ENCODE data around the gene PBX3. TPM values are rescaled to one million over a fixed set of nuclear protein-coding genes. Genes with fewer than 3 reads are reported as not detected.

The PBX3 gene
- total and polyA plus RNA-seq, 10 of the 15 experiments (the other 5 are each of a cell fraction or from before 2014, with no cell fraction given): 6.7 to 146 (median 22.2) TPM

GRCh38 chr9:125739436-125739835 lies 7.7 kb upstream of the PBX3 start:
- ATAC-seq (no peak), DNase-seq (ENCODE audit: low read depth, low spot score) (no peak), FAIRE-seq (no peak)
- H3K36me3 ChIP-seq (ENCODE audit: control insufficient read depth in 2 of 2, insufficient read depth in 2 of 2, low read length in 1 of 2): no peaks in the 10 kb centered on the region
- no peak overlapping the region for H3K4me2 ChIP-seq (ENCODE audit: control insufficient read depth, insufficient read depth)
- POLR2A ChIA-PET: no interaction called here
- 83% methylated on average over 3 of the region's 3 CpGs for WGBS (ENCODE audit: insufficient coverage, insufficient replicate concordance, low lambda C conversion rate, missing lambda C conversion rate)
- no peaks in the 10 kb centered on the region for H4K20me1 ChIP-seq (ENCODE audit: control insufficient read depth, insufficient read depth)
- no peaks in the 10 kb centered on the region for H3K4me1 ChIP-seq (ENCODE audit: control insufficient read depth, insufficient read depth, low read length)
- CTCF ChIA-PET: no interaction called here
- no peak overlapping the region for H3K4me3 ChIP-seq
- H3K27ac ChIP-seq (ENCODE audit: control insufficient read depth, insufficient read depth): no peak overlapping the region
- RAD21 ChIA-PET (ENCODE audit: unreplicated experiment): interaction anchor here (1.1 to 1.3 kb wide), 2 partner anchors 66 to 181 kb away, joined by 3 to 4 read pairs; no protein-coding TSS in a partner anchor
- SMC1A ChIA-PET (ENCODE audit: uncharacterized antibody, unreplicated experiment): interaction anchor here (0.9 kb wide), 1 partner anchor 126 kb away, joined by 3 read pairs; no protein-coding TSS in a partner anchor
- H2AFZ ChIP-seq (ENCODE audit: control insufficient read depth, low read depth, low read length): no peak overlapping the region
- H3K79me2 ChIP-seq (ENCODE audit: control insufficient read depth, insufficient read depth, low read length): no peaks in the 10 kb centered on the region
- no peaks in the 10 kb centered on the region for H3K27me3 ChIP-seq (replicated peaks in 1 of 2; ENCODE audit: control insufficient read depth in 2 of 2, insufficient read depth in 2 of 2, low read length in 1 of 2)
- no TSS peak for BruUV-seq (replicated peaks)
- no peak overlapping the region for H3K9ac ChIP-seq (ENCODE audit: control insufficient read depth, insufficient read depth, low read length)
- H3K9me3 ChIP-seq (replicated peaks; ENCODE audit: control insufficient read depth, insufficient read depth, low read length): no peaks in the 10 kb centered on the region
- in situ Hi-C loops (cut with MboI): no loop called here
- intact Hi-C loops (cut with micrococcal nuclease; ENCODE audit: unreplicated experiment): no loop called here
- TF ChIP-seq ZBTB4 (CRISPR knock-in tag; IDR thresholded peaks at IDR 0.05): no peak
- no peak for TF ChIP-seq MLLT1 (IDR thresholded peaks at IDR 0.05)
- TF ChIP-seq USF1 (IDR thresholded peaks at IDR 0.05; ENCODE audit: borderline replicate concordance, extremely low read length, insufficient read depth, low read depth, low read length): no peak
- no peak for TF ChIP-seq HDGF (IDR thresholded peaks at IDR 0.05)
- no peak for TF ChIP-seq SIX5 (IDR thresholded peaks at IDR 0.05; ENCODE audit: low read depth, low read length, severe bottlenecking)
- TF ChIP-seq RELA (IDR thresholded peaks at IDR 0.05; ENCODE audit: borderline replicate concordance, partially characterized antibody): no peak
- no peak for TF ChIP-seq CREM (IDR thresholded peaks at IDR 0.05; ENCODE audit: low read depth)
- no peak for TF ChIP-seq EGR1 (IDR thresholded peaks at IDR 0.05; ENCODE audit: borderline replicate concordance in 1 of 2, low read depth in 2 of 2, low read length in 2 of 2)
- TF ChIP-seq RUNX3 (IDR thresholded peaks at IDR 0.05; ENCODE audit: low read length): no peak
- TF ChIP-seq SP1 (IDR thresholded peaks at IDR 0.05; ENCODE audit: low read depth, low read length): no peak
- TF ChIP-seq NRF1 (conservative IDR thresholded peaks at IDR 0.05; ENCODE audit: low read depth, low read length): no peak
- TF ChIP-seq HDAC2 (IDR thresholded peaks at IDR 0.05): no peak
- TF ChIP-seq CTCF (IDR thresholded peaks at IDR 0.05 in 2 of 3, conservative IDR thresholded peaks at IDR 0.05 in 1 of 3; ENCODE audit: control insufficient read depth in 2 of 3, extremely low read depth in 1 of 3, insufficient read depth in 1 of 3, low read depth in 3 of 3, low read length in 3 of 3): no peak
- no peak for TF ChIP-seq SPI1 (IDR thresholded peaks at IDR 0.05; ENCODE audit: borderline replicate concordance, insufficient read depth, low read depth, low read length)
- TF ChIP-seq IKZF1 (conservative IDR thresholded peaks at IDR 0.05): no peak
- no peak for TF ChIP-seq SMC3 (IDR thresholded peaks at IDR 0.05; ENCODE audit: borderline replicate concordance, low read length)
- no peak for TF ChIP-seq TCF7 (IDR thresholded peaks at IDR 0.05; ENCODE audit: borderline replicate concordance)
